Measurements from ENCODE around the gene ATP2B2. TPM values are rescaled to one million over a fixed set of nuclear protein-coding genes. Genes with fewer than 3 reads are reported as not detected.

Gene ATP2B2
- polyA plus RNA-seq, 4 donors, result 0.34 to 0.89 (median 0.46) TPM

- DNase-seq (ENCODE audit: low read depth in 4 of 4, low spot score in 3 of 4), result no peak
Observed at GRCh38 chr3:10290481-10291176, 214.8 kb downstream of the ATP2B2 start.

GRCh38 chr3:10289787-10290355, 215.5 kb downstream of the ATP2B2 start:
- DNase-seq (ENCODE audit: low read depth in 4 of 4, low spot score in 3 of 4), result no peak

- DNase-seq (ENCODE audit: low read depth in 4 of 4, low spot score in 3 of 4), result no peak
Observed at GRCh38 chr3:10289077-10289476, 216.3 kb downstream of the ATP2B2 start.

GRCh38 chr3:10288575-10288960, 216.8 kb downstream of the ATP2B2 start:
- no peak for DNase-seq (ENCODE audit: low read depth in 4 of 4, low spot score in 3 of 4)

- no peak for DNase-seq (ENCODE audit: low read depth in 4 of 4, low spot score in 3 of 4)
Observed at GRCh38 chr3:10287936-10288574, 217.3 kb downstream of the ATP2B2 start.

- DNase-seq (ENCODE audit: low read depth in 4 of 4, low spot score in 3 of 4), result no peak
Observed at GRCh38 chr3:10286596-10287295, 218.6 kb downstream of the ATP2B2 start.

GRCh38 chr3:10286133-10286524, 219.3 kb downstream of the ATP2B2 start:
- no peak for DNase-seq (ENCODE audit: low read depth in 4 of 4, low spot score in 3 of 4)

GRCh38 chr3:10285272-10286132, 219.9 kb downstream of the ATP2B2 start:
- no peak for DNase-seq (ENCODE audit: low read depth in 4 of 4, low spot score in 3 of 4)

- no peak for DNase-seq (ENCODE audit: low read depth in 4 of 4, low spot score in 3 of 4)
Observed at GRCh38 chr3:10284496-10284895, 220.9 kb downstream of the ATP2B2 start.

GRCh38 chr3:10283638-10284037, 221.7 kb downstream of the ATP2B2 start:
- DNase-seq (ENCODE audit: low read depth in 4 of 4, low spot score in 3 of 4), result no peak

- DNase-seq (ENCODE audit: low read depth in 4 of 4, low spot score in 3 of 4), result no peak
Observed at GRCh38 chr3:10281951-10282350, 223.4 kb downstream of the ATP2B2 start.

GRCh38 chr3:10280571-10280970, 224.8 kb downstream of the ATP2B2 start:
- DNase-seq (ENCODE audit: low read depth in 4 of 4, low spot score in 3 of 4), result no peak

- DNase-seq (ENCODE audit: low read depth in 4 of 4, low spot score in 3 of 4), result no peak
Observed at GRCh38 chr3:10280177-10280529, 225.2 kb downstream of the ATP2B2 start.

- DNase-seq (ENCODE audit: low read depth in 4 of 4, low spot score in 3 of 4), result no peak
Observed at GRCh38 chr3:10279384-10280176, 225.8 kb downstream of the ATP2B2 start.

GRCh38 chr3:10278501-10278900, 226.9 kb downstream of the ATP2B2 start:
- DNase-seq (ENCODE audit: low read depth in 4 of 4, low spot score in 3 of 4), result no peak

- no peak for DNase-seq (ENCODE audit: low read depth in 4 of 4, low spot score in 3 of 4)
Observed at GRCh38 chr3:10277115-10277625, 228.2 kb downstream of the ATP2B2 start.

- DNase-seq (ENCODE audit: low read depth in 4 of 4, low spot score in 3 of 4), result no peak
Observed at GRCh38 chr3:10274601-10275000, 230.8 kb downstream of the ATP2B2 start.

Data from left renal pelvis (tissue), 4 donors.